IMR-90 (cell line): ENCODE results near the gene ARHGAP45. TPM values are rescaled to one million over a fixed set of nuclear protein-coding genes. Genes with fewer than 3 reads are reported as not detected.
A peak's percentile ranks its signal among the peaks of the same experiment; 100 is the strongest.

Experiments
- ATAC-seq: fragments of 200-7000 bp; cut with Tn5 transposase; 2 replicates; pipeline ENCODE4 v1.9.1; 2020; ENCODE audit warnings: low read depth, mild to moderate bottlenecking, moderate library complexity
- BruUV-seq: library from RNA; stranded (reverse); fragments of 400-500 nt; replicated peaks from 2 replicates; lab custom pipeline; 2021; lab: Mats Ljungman, UMichigan
- CTCF ChIA-PET: fragments of 300-600 bp; formaldehyde crosslinking; extraction: SDS; loops from one replicate; lab custom pipeline; 2021; ENCODE audit warnings: antibody characterized with exemption; lab: Yijun Ruan, JAX
- POLR2A ChIA-PET: fragments of 300-600 bp; sonication (Branson Sonifier 250); formaldehyde crosslinking; loops from one replicate; lab custom pipeline; 2022; ENCODE audit warnings: antibody characterized with exemption; ENCODE audit not compliant: unreplicated experiment; lab: Charles Lee
- DNase-seq: peaks from one replicate; pipeline ENCODE4 v3.0.0; 2013
- H2AFZ ChIP-seq: replicated peaks from 2 replicates; pipeline ENCODE3; 2013; ENCODE audit warnings: low read length, mild to moderate bottlenecking; ENCODE audit not compliant: poor library complexity
- H2AK5ac ChIP-seq: 2 replicates; pipeline ENCODE4 v1.6.1; 2013; ENCODE audit warnings: low read depth, low read length, inconsistent platforms
- H2AK9ac ChIP-seq: replicated peaks from 2 replicates; pipeline ENCODE3; 2013; ENCODE audit warnings: mild to moderate bottlenecking, low read depth, low read length, moderate library complexity; ENCODE audit not compliant: poor library complexity
- H2BK120ac ChIP-seq: 2 replicates; pipeline ENCODE4 v1.6.1; 2013; ENCODE audit warnings: low read depth, low read length, inconsistent platforms
- H2BK15ac ChIP-seq: 3 replicates; pipeline ENCODE4 v1.6.1; 2013; ENCODE audit warnings: low read depth, low read length, inconsistent platforms
- H2BK20ac ChIP-seq: 2 replicates; pipeline ENCODE4 v1.6.1; 2013; ENCODE audit warnings: low read depth, mild to moderate bottlenecking, inconsistent platforms, low read length, moderate library complexity
- H2BK5ac ChIP-seq: 2 replicates; pipeline ENCODE4 v1.6.1; 2013; ENCODE audit warnings: mild to moderate bottlenecking, low read depth, low read length, inconsistent platforms; ENCODE audit not compliant: poor library complexity, severe bottlenecking
- H3K14ac ChIP-seq: replicated peaks from 2 replicates; pipeline ENCODE4 v1.6.1; 2013; ENCODE audit warnings: low read depth, low read length, inconsistent platforms
- H3K18ac ChIP-seq: 2 replicates; pipeline ENCODE4 v1.6.1; 2013; ENCODE audit warnings: low read depth, low read length, control low read depth
- H3K23ac ChIP-seq: 2 replicates; pipeline ENCODE4 v1.6.1; 2013; ENCODE audit warnings: low read depth, low read length, inconsistent platforms
- H3K27ac ChIP-seq: 2 replicates; pipeline ENCODE4 v1.5.1; 2013; ENCODE audit warnings: mild to moderate bottlenecking, control low read depth, low read length; ENCODE audit not compliant: insufficient read depth
- H3K27me3 ChIP-seq: 2 replicates; pipeline ENCODE4 v1.6.1; 2013; ENCODE audit warnings: low read length; ENCODE audit not compliant: control insufficient read depth, insufficient read depth
- H3K36me3 ChIP-seq: 2 replicates; pipeline ENCODE4 v1.6.1; 2013; ENCODE audit warnings: low read length, mixed read lengths; ENCODE audit not compliant: control insufficient read depth, insufficient read depth
- H3K4ac ChIP-seq: 2 replicates; pipeline ENCODE4 v1.6.1; 2013; ENCODE audit warnings: low read depth, low read length, inconsistent platforms
- H3K4me1 ChIP-seq: 2 replicates; pipeline ENCODE4 v1.6.1; 2013; ENCODE audit warnings: low read length, mixed read lengths; ENCODE audit not compliant: control insufficient read depth, insufficient read depth
- H3K4me2 ChIP-seq: 2 replicates; pipeline ENCODE4 v1.6.1; 2013; ENCODE audit warnings: low read depth, mild to moderate bottlenecking, control low read depth, low read length, moderate library complexity
- H3K4me3 ChIP-seq: 2 replicates; pipeline ENCODE4 v1.5.1; 2013; ENCODE audit warnings: low read depth, mild to moderate bottlenecking, control low read depth, low read length, moderate library complexity; ENCODE audit not compliant: insufficient read depth
- H3K56ac ChIP-seq: 2 replicates; pipeline ENCODE4 v1.6.1; 2013; ENCODE audit warnings: low read length, inconsistent platforms; ENCODE audit not compliant: insufficient read depth; ENCODE audit errors: extremely low read depth
- H3K79me1 ChIP-seq, 2 experiments: 2 replicates each; pipeline ENCODE4 v1.6.1; 2013; ENCODE audit warnings: low read length in 2 of 2, inconsistent platforms in 1 of 2, low read depth in 1 of 2
- H3K9ac ChIP-seq: 2 replicates; pipeline ENCODE4 v1.6.1; 2013; ENCODE audit warnings: low read depth, low read length, control low read depth
- H3K9me1 ChIP-seq: 2 replicates; pipeline ENCODE4 v1.6.1; 2013; ENCODE audit warnings: low read length, inconsistent platforms; ENCODE audit not compliant: insufficient read depth
- H3K9me3 ChIP-seq: 2 replicates; pipeline ENCODE4 v1.6.1; 2013; ENCODE audit warnings: low read length; ENCODE audit not compliant: control insufficient read depth, insufficient read depth
- H4K20me1 ChIP-seq: 2 replicates; pipeline ENCODE4 v1.6.1; 2013; ENCODE audit warnings: low read length, inconsistent platforms; ENCODE audit not compliant: insufficient read depth
- H4K5ac ChIP-seq: 2 replicates; pipeline ENCODE4 v1.6.1; 2013; ENCODE audit warnings: mild to moderate bottlenecking, low read depth, low read length, control low read depth
- H4K8ac ChIP-seq, 2 experiments: 2 replicates each; pipeline ENCODE4 v1.6.1; 2013; ENCODE audit warnings: low read depth in 2 of 2, low read length in 2 of 2, control low read depth in 1 of 2, inconsistent platforms in 1 of 2
- H4K91ac ChIP-seq: 2 replicates; pipeline ENCODE4 v1.6.1; 2013; ENCODE audit warnings: low read depth, low read length, inconsistent platforms; ENCODE audit not compliant: insufficient read depth
- BHLHE40 ChIP-seq: fragments of 150-350 bp; IDR thresholded peaks from 2 replicates; pipeline ENCODE4 v1.6.1; 2016; ENCODE audit warnings: mild to moderate bottlenecking, low read depth, low read length
- CEBPB ChIP-seq: IDR thresholded peaks from 2 replicates; pipeline ENCODE4 v1.6.1; 2012; ENCODE audit warnings: low read depth, low read length, improper control_type of control experiment
- RFX5 ChIP-seq: IDR thresholded peaks from 2 replicates; pipeline ENCODE4 v1.8.0; 2012; ENCODE audit warnings: low read depth, mild to moderate bottlenecking, low read length, moderate library complexity
- WGBS, 2 experiments: methylation state at CpG; one replicate each; pipeline versions ENCODE4 v1.1.5 to v1.1.7; 2013; ENCODE audit warnings: missing lambda C conversion rate in 2 of 2; ENCODE audit not compliant: insufficient read length in 1 of 2; ENCODE audit errors: extremely low coverage in 2 of 2; 5-methylcytosine and 5-hydroxymethylcytosine counted together
- dilution Hi-C: fragments of 300-500 bp; cut with HindIII; formaldehyde crosslinking; loops from one replicate; pipeline ENCODE4 v1.14.3; 2018; ENCODE audit warnings: low sequenced_read_pairs; ENCODE audit not compliant: unreplicated experiment
- in situ Hi-C: fragments of 300-500 bp; cut with MboI; formaldehyde crosslinking; loops from 3 replicates; pipeline ENCODE4 v1.14.3; 2019; ENCODE audit warnings: low sequenced_read_pairs, inconsistent platforms, mixed read lengths
- intact Hi-C: fragments of 100-400 bp; cut with micrococcal nuclease; formaldehyde crosslinking; loops from 2 replicates; pipeline ENCODE4 v1.10.0; 2022
- polyA plus RNA-seq, 3 experiments: library from polyadenylated mRNA; depleted of rRNA; stranded (reverse); fragments of >200 nt; gene quantifications; 2 replicates each; pipeline ENCODE4 v1.2.3, GENCODE V29; 2012; ENCODE audit warnings: low replicate concordance in 1 of 3
- total RNA-seq: library from RNA; depleted of rRNA; stranded (reverse); fragments of >200 nt; gene quantifications from 2 replicates; pipeline ENCODE4 v1.2.3, GENCODE V29; 2012
- TF ChIP-seq, protein P1 (sequence below): fragments of 150-350 bp; IDR thresholded peaks from 2 replicates; pipeline ENCODE4 v1.6.1; 2017; ENCODE audit warnings: mild to moderate bottlenecking, antibody characterized with exemption, low read length, low read depth

Gene ARHGAP45
- total and polyA plus RNA-seq, 2 of the 4 experiments (the other 2 are of a cell fraction): 1.3 to 1.7 TPM

- no peak overlapping the region for H2BK120ac ChIP-seq
- H3K27me3 ChIP-seq: no peaks in the 10 kb centered on the region
- intact Hi-C loops: no loop called here
- no peak overlapping the region for H4K91ac ChIP-seq
- TF ChIP-seq CEBPB (no peak), RFX5 (no peak), BHLHE40 (no peak)
- TF ChIP-seq, protein P1, sequence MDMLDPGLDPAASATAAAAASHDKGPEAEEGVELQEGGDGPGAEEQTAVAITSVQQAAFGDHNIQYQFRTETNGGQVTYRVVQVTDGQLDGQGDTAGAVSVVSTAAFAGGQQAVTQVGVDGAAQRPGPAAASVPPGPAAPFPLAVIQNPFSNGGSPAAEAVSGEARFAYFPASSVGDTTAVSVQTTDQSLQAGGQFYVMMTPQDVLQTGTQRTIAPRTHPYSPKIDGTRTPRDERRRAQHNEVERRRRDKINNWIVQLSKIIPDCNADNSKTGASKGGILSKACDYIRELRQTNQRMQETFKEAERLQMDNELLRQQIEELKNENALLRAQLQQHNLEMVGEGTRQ: no peak
- H2BK15ac ChIP-seq: no peak overlapping the region
- WGBS, 2 experiments: 97% methylated on average over 6 of the region's 9 CpGs; no CpG with 5 or more reads in 1 of the 2 experiments
- ChIA-PET CTCF (interaction anchor here (1.0 kb wide), 1 partner anchor 17 kb away, joined by 3 read pairs; the partner anchor contains the start of gene GRIN3B), POLR2A (no interaction called here)
- H2AK5ac ChIP-seq: no peak overlapping the region
- H2AFZ ChIP-seq: no peak overlapping the region
- no peak overlapping the region for H4K8ac ChIP-seq
- peaks cover 11% of the 10 kb centered on the region for H3K36me3 ChIP-seq
- no peak overlapping the region for H3K27ac ChIP-seq
- no peak overlapping the region for H3K18ac ChIP-seq
- H3K9ac ChIP-seq: 0 out of 2 replicates have a peak overlapping the region, but pooled peaks have one; percentile 7
- no peak overlapping the region for H2BK5ac ChIP-seq
- H3K23ac ChIP-seq: no peak overlapping the region
- H3K4me1 ChIP-seq: peaks cover 33% of the 10 kb centered on the region
- H4K20me1 ChIP-seq: peaks cover 80% of the 10 kb centered on the region
- ATAC-seq (no peak), DNase-seq (no peak)
- no TSS peak for BruUV-seq
- H3K9me1 ChIP-seq: peaks cover 9% of the 10 kb centered on the region; the same call in 1 of the 2 replicates
- no peak overlapping the region for H3K4ac ChIP-seq
- no peak overlapping the region for H4K5ac ChIP-seq
- in situ Hi-C loops: no loop called here
- H2AK9ac ChIP-seq: peak overlapping the region; percentile 66
- no peaks in the 10 kb centered on the region for H3K9me3 ChIP-seq
- H3K14ac ChIP-seq: no peak overlapping the region
- H3K56ac ChIP-seq: no peak overlapping the region
- H3K4me2 ChIP-seq: no peak overlapping the region
- H3K4me3 ChIP-seq: no peak overlapping the region
- H2BK20ac ChIP-seq: no peak overlapping the region
- dilution Hi-C loops: no loop called here
- peaks cover 0 to 60% of the 10 kb centered on the region in 2 experiments; a peak in 2 of 4 replicates for H3K79me1 ChIP-seq
Observed at GRCh38 chr19:1017906-1018305, 49.1 kb upstream of the ARHGAP45 start.
